ENCODE results near the gene GXYLT1.

GRCh38 chr12:42056130-42056529, 88.5 kb downstream of the GXYLT1 start:
- TF ChIP-seq CTCF (IDR thresholded peaks at IDR 0.05 in 8 of 11, conservative IDR thresholded peaks at IDR 0.05 in 3 of 11) (no peak), POLR2A (IDR thresholded peaks at IDR 0.05) (no peak), POLR2AphosphoS5 (IDR thresholded peaks at IDR 0.05) (no peak)

Data from spleen (tissue), 7 donors.